HG03025 (cell line): ENCODE data around the gene SOBP.
"Not testable (repeated sequence)": the region's sequence is repeated elsewhere in the genome, so short reads cannot be mapped to it uniquely, and the experiment has no call there.

Experiments used
- ATAC-seq: cut with Tn5 transposase; IDR thresholded peaks from one replicate; pipeline ENCODE4 v1.9.1; 2021; ENCODE audit warnings: mild to moderate bottlenecking, moderate library complexity; ENCODE audit not compliant: unreplicated experiment, low FRiP score

The SOBP gene

GRCh38 chr6:107489636-107490565, at the start of gene SOBP:
Gene SOBP, plus strand, starts transcription at chr6:107490117. Its CDS starts 500 bp downstream, at chr6:107490617.
- peak; percentile 42 for ATAC-seq

GRCh38 chr6:107440936-107441335, 49.0 kb upstream of the SOBP start:
- no peak for ATAC-seq

GRCh38 chr6:107441682-107442081, 48.2 kb upstream of the SOBP start:
- ATAC-seq = no peak

GRCh38 chr6:107442938-107443607, 46.8 kb upstream of the SOBP start:
- ATAC-seq = no peak

- no peak for ATAC-seq
Measured at GRCh38 chr6:107443608-107444267, 46.2 kb upstream of the SOBP start.

GRCh38 chr6:107444277-107444676, 45.6 kb upstream of the SOBP start:
- no peak for ATAC-seq

- ATAC-seq = no peak
Measured at GRCh38 chr6:107447663-107448216, 42.2 kb upstream of the SOBP start.

- ATAC-seq = no peak
Measured at GRCh38 chr6:107448776-107449175, 41.1 kb upstream of the SOBP start.

GRCh38 chr6:107458672-107459282, 31.1 kb upstream of the SOBP start:
- ATAC-seq = peak; percentile 22

- peak; percentile 93 for ATAC-seq
Measured at GRCh38 chr6:107459283-107460082, 30.4 kb upstream of the SOBP start, which contains the start of gene PDSS2. Gene PDSS2, minus strand, starts transcription at chr6:107459564. Its CDS starts 279 bp downstream, at chr6:107459285.

- no peak for ATAC-seq
Measured at GRCh38 chr6:107460083-107460631, 29.8 kb upstream of the SOBP start.

GRCh38 chr6:107466062-107466461, 23.9 kb upstream of the SOBP start:
- ATAC-seq = no peak

GRCh38 chr6:107470364-107470763, 19.6 kb upstream of the SOBP start:
- no peak for ATAC-seq

GRCh38 chr6:107473660-107474059, 16.3 kb upstream of the SOBP start:
- no peak for ATAC-seq

GRCh38 chr6:107475360-107475759, 14.6 kb upstream of the SOBP start:
- not testable (repeated sequence) for ATAC-seq

- ATAC-seq = not testable (repeated sequence)
Measured at GRCh38 chr6:107475826-107476225, 14.1 kb upstream of the SOBP start.

- ATAC-seq = no peak
Measured at GRCh38 chr6:107479089-107479690, 10.7 kb upstream of the SOBP start.

- ATAC-seq = no peak
Measured at GRCh38 chr6:107485157-107485556, 4.8 kb upstream of the SOBP start.
